ENCODE results near the gene PRCD.
"Not testable (repeated sequence)": the region's sequence is repeated elsewhere in the genome, so short reads cannot be mapped to it uniquely, and the experiment has no call there.

PRCD gene

GRCh38 chr17:76527016-76527415 is 12.8 kb upstream of the PRCD start:
- Mint-ChIP-seq H3K27ac (peak overlapping the region; percentile 84 to 86), H3K4me3 (peak overlapping the region; percentile 9 to 26), H3K4me1 (ENCODE audit: low read depth in 2 of 2) (peaks cover 21 to 27% of the 10 kb centered on the region in 2 donors)
- not testable (repeated sequence) for DNase-seq; ATAC-seq (replicated peaks); H3K27me3 Mint-ChIP-seq; H3K36me3 Mint-ChIP-seq (ENCODE audit: insufficient read depth); H3K9me3 Mint-ChIP-seq

DNA sequence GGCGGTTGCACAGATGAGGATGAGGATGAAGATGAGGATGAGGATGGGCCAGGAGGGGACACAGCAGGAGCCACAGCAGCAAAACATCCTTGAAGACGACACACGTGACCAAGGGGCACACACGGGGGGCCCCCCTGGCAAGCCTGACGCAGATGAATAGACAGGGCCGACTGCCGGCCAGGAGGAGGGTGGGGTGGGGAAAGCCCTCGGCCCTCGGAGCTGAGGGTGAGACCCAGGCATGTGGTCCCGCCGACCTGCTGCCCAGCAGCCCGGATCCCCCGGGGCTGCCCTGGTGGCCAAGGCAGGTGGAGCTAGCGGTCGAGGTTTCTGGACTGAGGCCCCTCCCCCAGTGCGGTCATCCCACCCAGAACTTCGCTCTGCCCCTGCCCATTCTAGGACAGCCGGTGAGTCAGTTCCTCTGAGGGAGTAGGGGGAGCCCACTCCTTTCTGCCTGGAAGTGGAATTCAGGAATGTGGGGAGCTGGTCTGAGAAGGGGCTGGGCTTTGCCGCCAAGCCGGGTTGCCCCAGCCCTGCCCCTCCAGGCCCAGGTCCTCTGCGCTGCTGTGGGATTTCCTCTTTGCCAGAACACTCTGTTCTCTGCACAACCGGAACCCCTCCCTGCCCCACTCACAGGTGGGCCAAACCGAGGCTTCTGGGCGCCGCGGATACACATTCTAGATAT is 12.3 kb upstream of the PRCD start:
- Mint-ChIP-seq H3K27me3 (no peaks in the 10 kb centered on the region), H3K4me1 (ENCODE audit: low read depth in 2 of 2) (peaks cover 21 to 30% of the 10 kb centered on the region in 2 donors), H3K36me3 (ENCODE audit: insufficient read depth) (peaks cover 3% of the 10 kb centered on the region), H3K9me3 (no peaks in the 10 kb centered on the region), H3K27ac (peak overlapping the region; percentile 84 to 86), H3K4me3 (peak overlapping the region; percentile 48 to 69)
- DNase-seq (peak; percentile 37 to 44 (median 43)), ATAC-seq (replicated peaks) (peak; percentile 74)

DNA sequence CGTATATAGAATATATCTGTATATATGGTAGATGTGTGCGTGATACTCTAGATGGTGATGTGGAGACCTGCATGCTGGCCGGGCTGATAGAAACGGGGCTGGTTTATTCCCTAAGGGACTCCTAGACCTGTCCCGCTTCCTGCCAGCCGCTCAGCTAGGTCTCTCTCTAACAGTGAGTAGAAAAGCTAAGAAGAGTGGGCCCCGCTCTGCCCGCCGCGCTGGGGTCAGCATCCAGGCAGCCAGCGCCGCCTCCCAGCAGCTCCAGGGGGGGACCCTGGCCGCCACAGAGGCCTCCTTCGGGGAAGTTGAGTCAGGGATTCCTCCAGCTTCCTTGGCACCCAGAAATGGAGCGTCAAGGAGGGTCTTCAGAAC is 11.7 kb upstream of the PRCD start:
- H3K4me1 Mint-ChIP-seq (ENCODE audit: low read depth in 2 of 2) = peaks cover 18 to 27% of the 10 kb centered on the region in 2 donors
- no peaks in the 10 kb centered on the region for H3K27me3 Mint-ChIP-seq
- peak overlapping the region; percentile 50 to 84 for H3K27ac Mint-ChIP-seq
- H3K9me3 Mint-ChIP-seq = no peaks in the 10 kb centered on the region
- no peak for DNase-seq
- H3K4me3 Mint-ChIP-seq = peak overlapping the region; percentile 48 to 69
- peak; percentile 19 for ATAC-seq (replicated peaks)
- peaks cover 3% of the 10 kb centered on the region for H3K36me3 Mint-ChIP-seq (ENCODE audit: insufficient read depth)

DNA sequence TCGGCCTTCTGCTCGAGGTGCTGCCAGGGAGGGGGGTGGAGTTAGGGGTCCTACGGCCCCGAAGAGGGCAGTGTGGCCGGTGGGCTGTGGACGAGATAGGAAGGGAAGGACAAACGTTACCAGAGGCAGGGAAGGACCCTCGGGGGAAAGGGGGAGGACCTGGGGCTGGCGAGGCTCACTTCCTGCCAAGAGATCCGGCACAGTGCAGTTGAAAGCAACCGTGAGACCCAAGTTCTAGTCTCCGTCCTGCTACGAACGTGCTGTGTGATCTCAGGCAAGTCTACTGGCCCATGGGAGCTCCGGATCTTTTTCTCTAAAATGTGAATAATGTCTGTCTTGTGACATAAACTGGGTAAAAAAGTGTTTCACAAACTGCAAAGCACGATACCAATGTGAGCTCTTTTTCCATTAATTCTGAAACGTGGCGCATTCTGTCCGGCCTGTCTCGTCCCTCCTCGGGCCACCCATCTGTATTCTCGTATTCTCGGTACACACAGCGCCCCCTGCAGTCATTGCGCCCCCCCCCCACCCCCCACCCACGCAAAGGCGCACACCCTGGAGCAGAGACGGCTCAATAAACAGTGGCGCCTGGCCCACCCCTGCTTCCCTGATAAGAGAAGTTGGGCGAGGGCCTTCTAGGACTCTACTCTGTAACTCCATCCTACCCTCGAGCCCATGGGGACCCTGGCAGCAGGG is 11.2 kb upstream of the PRCD start:
- no peak for DNase-seq
- Mint-ChIP-seq H3K27ac (peak overlapping the region; percentile 50 to 84), H3K27me3 (no peaks in the 10 kb centered on the region), H3K4me1 (ENCODE audit: low read depth in 2 of 2) (peaks cover 12 to 21% of the 10 kb centered on the region in 2 donors), H3K9me3 (no peaks in the 10 kb centered on the region), H3K36me3 (ENCODE audit: insufficient read depth) (peaks cover 3% of the 10 kb centered on the region), H3K4me3 (peak overlapping the region in 1 of 2 donors; percentile 69)
- ATAC-seq (replicated peaks) = no peak

DNA sequence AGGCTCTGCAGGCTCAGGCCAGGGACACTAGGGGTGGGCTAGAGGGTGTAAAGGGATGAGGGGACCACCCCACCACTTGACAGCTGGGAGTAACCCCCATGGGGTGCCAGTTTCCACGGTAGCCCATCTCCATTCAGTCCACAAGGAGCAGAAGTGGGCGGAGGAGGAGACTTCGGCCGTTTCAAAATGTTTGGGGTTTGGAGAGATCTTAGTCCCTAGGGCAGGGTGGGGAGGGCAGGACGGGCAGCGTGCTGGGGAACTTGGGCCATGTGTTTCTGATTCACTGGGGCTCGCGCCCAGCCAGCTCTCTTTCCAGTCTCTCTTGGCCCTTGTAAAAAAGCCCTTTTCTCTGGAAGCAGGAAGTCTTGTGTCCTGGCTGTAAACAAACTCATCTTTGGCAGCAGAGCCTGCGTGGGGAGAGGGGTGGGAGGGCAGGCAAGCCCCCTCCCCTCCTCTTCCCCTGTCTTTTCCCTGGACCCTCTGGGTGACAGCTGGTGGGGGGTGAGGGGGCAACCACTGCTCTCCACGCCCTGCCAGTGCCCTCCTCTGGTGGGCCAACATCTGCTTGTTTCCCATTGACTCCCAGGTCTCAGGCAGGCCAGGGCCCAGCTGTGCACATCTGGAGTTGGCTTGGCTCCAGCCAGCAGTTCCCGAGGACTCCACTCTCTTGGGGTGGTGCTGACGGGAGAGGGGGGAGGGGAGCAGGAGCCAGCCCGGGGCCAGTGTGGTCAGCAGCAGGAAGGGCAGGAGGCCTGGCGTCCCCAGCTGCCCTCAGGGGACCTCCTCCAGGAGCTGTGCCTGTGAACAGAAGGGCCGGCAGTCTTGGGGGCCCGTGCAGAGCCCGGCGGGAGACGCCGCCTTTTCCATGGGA is 10.4 kb upstream of the PRCD start:
- no peak for ATAC-seq (replicated peaks)
- H3K4me1 Mint-ChIP-seq (ENCODE audit: low read depth in 2 of 2) = peaks cover 9 to 20% of the 10 kb centered on the region in 2 donors
- no peak for DNase-seq
- H3K27me3 Mint-ChIP-seq = no peaks in the 10 kb centered on the region
- H3K4me3 Mint-ChIP-seq = no peak overlapping the region
- H3K27ac Mint-ChIP-seq = no peak overlapping the region
- H3K9me3 Mint-ChIP-seq = no peaks in the 10 kb centered on the region
- peaks cover 3% of the 10 kb centered on the region for H3K36me3 Mint-ChIP-seq (ENCODE audit: insufficient read depth)

DNA sequence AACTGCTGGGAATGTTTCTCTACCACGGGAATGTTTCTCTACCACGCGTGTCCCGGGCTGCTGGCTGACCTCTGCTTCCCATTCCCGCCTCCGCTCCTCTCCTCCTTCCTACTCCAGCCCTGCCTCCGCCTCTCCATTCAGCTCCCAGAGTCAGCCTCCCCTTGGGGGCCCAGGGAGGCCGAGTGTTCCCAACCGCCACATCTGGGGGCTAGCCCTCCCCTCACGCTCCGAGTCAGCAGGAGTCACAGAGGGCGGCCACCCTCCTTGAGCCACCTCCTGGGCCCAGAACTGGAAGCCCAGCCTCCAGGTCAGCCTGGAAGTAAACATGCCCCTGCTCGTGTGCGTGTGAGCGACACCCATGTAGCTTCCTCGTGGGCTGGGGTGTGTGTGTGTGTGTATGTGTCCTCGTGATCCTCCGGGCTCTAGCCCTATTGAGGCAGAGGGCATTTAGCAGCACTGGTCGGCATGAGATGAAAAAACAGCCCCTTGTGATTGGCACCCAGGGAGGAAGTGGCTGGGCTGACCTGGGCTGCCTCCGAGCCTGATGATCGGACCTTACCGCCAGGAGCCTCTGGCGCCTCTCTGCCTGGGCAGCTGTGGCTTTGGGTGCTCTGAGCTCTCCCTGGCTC is 9.6 kb upstream of the PRCD start:
- ATAC-seq (replicated peaks) (no peak), DNase-seq (no peak)
- Mint-ChIP-seq H3K4me3 (peak overlapping the region in 1 of 2 donors; percentile 41), H3K4me1 (ENCODE audit: low read depth in 2 of 2) (peaks cover 9 to 16% of the 10 kb centered on the region in 2 donors), H3K27ac (no peak overlapping the region), H3K9me3 (no peaks in the 10 kb centered on the region), H3K36me3 (ENCODE audit: insufficient read depth) (no peaks in the 10 kb centered on the region), H3K27me3 (peaks cover 6% of the 10 kb centered on the region in 2 donors)

GRCh38 chr17:76530811-76531485 is 8.9 kb upstream of the PRCD start:
- peaks cover 9 to 16% of the 10 kb centered on the region in 2 donors for H3K4me1 Mint-ChIP-seq (ENCODE audit: low read depth in 2 of 2)
- H3K27ac Mint-ChIP-seq = no peak overlapping the region
- DNase-seq (no peak), ATAC-seq (replicated peaks) (no peak)
- no peak overlapping the region for H3K4me3 Mint-ChIP-seq
- peaks cover 9 to 13% of the 10 kb centered on the region in 2 donors for H3K27me3 Mint-ChIP-seq
- no peaks in the 10 kb centered on the region for H3K36me3 Mint-ChIP-seq (ENCODE audit: insufficient read depth)
- H3K9me3 Mint-ChIP-seq = no peaks in the 10 kb centered on the region

DNA sequence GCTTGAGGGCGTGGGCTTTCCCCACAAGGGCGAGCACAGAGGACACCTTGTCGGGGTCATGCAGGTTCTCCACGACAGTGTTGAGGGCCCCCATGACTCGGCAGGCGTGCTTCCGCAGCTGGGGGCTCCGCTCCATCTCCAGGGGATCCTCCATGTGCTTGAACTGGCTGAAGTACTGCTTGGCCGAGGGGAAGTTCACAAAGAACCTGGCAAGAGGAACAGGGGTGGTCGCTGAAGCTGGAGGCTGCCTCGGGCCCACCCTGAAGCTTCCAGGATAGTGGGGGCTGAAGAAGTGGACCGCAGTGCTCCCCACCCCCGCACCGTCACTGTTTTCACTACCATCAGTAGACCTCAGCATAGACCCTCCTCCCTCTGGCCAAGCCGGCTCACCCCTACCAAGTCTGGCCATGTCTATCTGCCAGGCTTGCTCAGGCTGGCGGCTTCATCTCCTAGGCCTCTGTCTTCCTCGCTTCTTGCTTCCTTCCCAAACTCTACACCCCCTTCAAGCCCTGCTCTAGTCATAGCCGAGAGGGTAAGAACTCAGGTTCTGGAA is 8.3 kb upstream of the PRCD start:
- peak overlapping the region in 1 of 2 donors; percentile 2 for H3K27ac Mint-ChIP-seq
- H3K9me3 Mint-ChIP-seq = no peaks in the 10 kb centered on the region
- H3K36me3 Mint-ChIP-seq (ENCODE audit: insufficient read depth) = no peaks in the 10 kb centered on the region

DNA sequence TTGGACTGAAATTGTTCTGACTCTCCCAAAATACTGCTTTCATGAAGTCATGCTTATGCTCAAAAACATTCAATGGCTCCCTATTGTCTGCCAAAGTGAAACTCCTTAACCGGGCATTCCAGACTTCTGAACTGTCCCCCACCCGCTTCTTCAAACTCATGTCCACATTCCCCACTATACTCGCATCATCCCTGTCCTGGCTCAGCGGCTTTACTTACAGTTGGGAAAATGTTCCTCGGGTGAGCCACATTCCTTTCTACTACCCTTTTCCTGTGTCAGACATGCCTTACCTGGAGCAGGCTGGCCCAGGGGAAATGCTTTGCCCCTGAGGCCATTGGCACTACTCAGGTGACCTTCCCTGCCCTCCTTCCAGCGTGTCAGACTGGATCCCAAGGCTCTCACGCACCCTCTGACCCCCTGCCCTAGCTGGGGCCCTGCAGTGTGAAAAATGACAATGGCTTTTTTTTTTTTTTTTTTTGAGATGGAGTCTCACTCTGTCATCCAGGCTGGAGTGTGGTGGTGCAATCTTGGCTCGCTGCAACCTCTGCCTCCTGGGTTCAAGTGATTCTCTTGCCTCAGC is 7.7 kb upstream of the PRCD start:
- Mint-ChIP-seq H3K9me3 (no peaks in the 10 kb centered on the region), H3K27me3 (peaks cover 21 to 26% of the 10 kb centered on the region in 2 donors), H3K4me1 (ENCODE audit: low read depth in 2 of 2) (peaks cover 8 to 14% of the 10 kb centered on the region in 2 donors), H3K36me3 (ENCODE audit: insufficient read depth) (no peaks in the 10 kb centered on the region), H3K4me3 (no peak overlapping the region), H3K27ac (peak overlapping the region in 1 of 2 donors; percentile 2)
- DNase-seq (no peak), ATAC-seq (replicated peaks) (no peak)

More for the DNA sequence above, 8.3 kb upstream of the PRCD start:
- ATAC-seq (replicated peaks) (no peak), DNase-seq (no peak)
- Mint-ChIP-seq H3K4me1 (ENCODE audit: low read depth in 2 of 2) (peaks cover 9 to 16% of the 10 kb centered on the region in 2 donors), H3K4me3 (no peak overlapping the region), H3K27me3 (peaks cover 15 to 20% of the 10 kb centered on the region in 2 donors)

- H3K4me3 Mint-ChIP-seq = not testable (repeated sequence)
Observed at GRCh38 chr17:76533640-76534359, 6.0 kb upstream of the PRCD start.

DNA sequence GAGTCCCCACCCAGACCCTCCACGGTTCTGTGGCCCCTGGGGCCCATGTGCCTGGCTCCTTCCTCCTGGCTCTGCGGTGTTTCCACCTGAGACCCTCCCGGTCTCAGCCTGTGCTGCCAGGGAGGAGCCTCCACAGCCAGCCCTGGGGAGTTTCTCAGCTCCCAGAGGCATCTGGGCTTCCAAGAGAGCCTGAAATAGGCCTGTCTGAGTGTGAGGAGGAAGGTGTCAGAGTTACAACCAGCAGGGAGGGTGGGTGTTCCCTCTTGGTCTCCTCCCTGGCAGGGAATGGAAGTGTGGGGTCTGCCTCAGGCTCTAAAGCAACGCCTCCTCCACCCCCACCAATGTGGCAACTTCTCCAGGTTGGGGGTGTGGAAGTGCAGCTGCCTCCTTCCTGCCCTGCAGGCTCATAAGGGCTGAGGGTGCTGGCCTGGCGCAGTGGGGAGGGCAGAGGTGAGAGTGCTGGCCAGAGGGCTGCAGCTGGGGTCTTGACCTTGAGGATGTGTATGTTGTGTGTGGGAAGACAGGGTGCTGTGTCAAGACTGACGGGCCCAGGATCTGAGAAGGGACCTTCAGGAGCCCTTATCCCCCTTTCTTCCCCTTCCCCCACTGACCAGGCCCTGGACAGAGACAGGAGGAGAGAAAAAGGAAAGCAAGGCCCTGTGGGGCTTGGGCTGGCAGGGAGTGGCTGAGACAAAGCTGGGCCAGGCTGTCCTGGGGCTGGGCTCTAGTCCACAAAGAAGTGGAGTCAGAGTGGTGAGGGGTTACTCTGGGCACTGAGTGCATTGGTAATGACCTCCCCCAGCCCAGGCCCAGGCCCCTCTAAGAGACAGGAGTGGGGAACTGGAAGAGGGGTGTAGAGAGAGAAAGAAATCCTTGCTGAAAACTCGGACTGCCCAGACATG is 4.8 kb upstream of the PRCD start:
- DNase-seq = no peak
- H3K4me3 Mint-ChIP-seq = no peak overlapping the region
- ATAC-seq (replicated peaks) = no peak
- H3K4me1 Mint-ChIP-seq (ENCODE audit: low read depth in 2 of 2) = peaks cover 0 to 11% of the 10 kb centered on the region in 2 donors
- no peaks in the 10 kb centered on the region for H3K36me3 Mint-ChIP-seq (ENCODE audit: insufficient read depth)
- H3K9me3 Mint-ChIP-seq = no peaks in the 10 kb centered on the region
- peaks cover 35 to 45% of the 10 kb centered on the region in 2 donors for H3K27me3 Mint-ChIP-seq
- no peak overlapping the region for H3K27ac Mint-ChIP-seq

More at GRCh38 chr17:76533640-76534359, 6.0 kb upstream of the PRCD start:
- not testable (repeated sequence) for H3K9me3 Mint-ChIP-seq; H3K27ac Mint-ChIP-seq; DNase-seq; H3K36me3 Mint-ChIP-seq (ENCODE audit: insufficient read depth); ATAC-seq (replicated peaks); H3K4me1 Mint-ChIP-seq (ENCODE audit: low read depth in 2 of 2)
- H3K27me3 Mint-ChIP-seq = peaks cover 25 to 32% of the 10 kb centered on the region in 2 donors
